ENCODE data around the gene FAM50B.

- TF ChIP-seq CTCF (tag by site-specific recombination; IDR thresholded peaks at IDR 0.05) (no peak), ZNF274 (IDR thresholded peaks at IDR 0.05; ENCODE audit: low read length) (no peak), ZNF274 (tag by site-specific recombination; IDR thresholded peaks at IDR 0.05; ENCODE audit: borderline replicate concordance) (no peak)
Observed at GRCh38 chr6:3888153-3888957, 39.2 kb downstream of the FAM50B start.
